GM18526 (cell line): ENCODE results near the gene TBL1X.

Experiments used
- POLR2A ChIP-seq: IDR thresholded peaks from 3 replicates; pipeline ENCODE4 v1.6.1; 2011; ENCODE audit not compliant: insufficient read length; ENCODE audit errors: extremely low read depth

Gene TBL1X

DNA sequence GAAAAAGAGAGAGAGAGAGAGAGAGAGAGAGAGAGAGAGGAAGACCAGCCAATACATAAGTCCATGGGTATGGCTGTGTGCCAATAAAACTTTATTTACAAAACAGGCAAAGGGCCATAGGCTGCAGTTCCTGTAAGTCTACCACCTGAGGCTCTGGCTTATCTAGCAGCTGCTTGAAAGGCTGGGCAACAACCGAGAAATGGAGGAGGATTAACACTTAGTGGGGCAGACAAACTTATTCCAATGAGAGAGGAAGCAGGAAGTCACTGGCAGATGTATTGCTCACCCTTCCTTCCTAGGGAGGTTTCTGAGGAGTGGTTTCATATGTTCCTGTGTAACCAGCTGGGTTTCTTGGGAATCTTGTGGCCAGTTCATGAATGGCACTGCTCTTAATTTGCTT is 305.5 kb downstream of the TBL1X start:
- no peak for TF ChIP-seq POLR2A

DNA sequence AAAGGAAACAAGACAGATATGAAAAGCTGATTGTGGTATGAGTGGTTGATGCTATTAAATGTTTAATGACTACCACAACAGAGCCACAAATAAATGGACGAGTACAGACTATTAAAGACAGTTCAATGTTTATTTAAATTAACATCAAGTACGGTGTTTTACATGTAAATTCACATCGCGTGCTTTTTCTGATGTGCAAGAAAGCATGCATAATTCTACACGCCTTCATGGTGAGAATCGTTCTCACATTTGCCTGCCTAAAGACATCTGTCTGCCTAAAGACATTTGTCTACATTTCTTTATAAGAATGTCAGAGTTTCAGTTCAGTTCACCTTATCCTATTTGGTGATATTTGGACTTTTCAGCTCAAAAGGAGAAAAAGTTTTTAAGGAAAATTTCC is 308.1 kb downstream of the TBL1X start:
- no peak for TF ChIP-seq POLR2A

DNA sequence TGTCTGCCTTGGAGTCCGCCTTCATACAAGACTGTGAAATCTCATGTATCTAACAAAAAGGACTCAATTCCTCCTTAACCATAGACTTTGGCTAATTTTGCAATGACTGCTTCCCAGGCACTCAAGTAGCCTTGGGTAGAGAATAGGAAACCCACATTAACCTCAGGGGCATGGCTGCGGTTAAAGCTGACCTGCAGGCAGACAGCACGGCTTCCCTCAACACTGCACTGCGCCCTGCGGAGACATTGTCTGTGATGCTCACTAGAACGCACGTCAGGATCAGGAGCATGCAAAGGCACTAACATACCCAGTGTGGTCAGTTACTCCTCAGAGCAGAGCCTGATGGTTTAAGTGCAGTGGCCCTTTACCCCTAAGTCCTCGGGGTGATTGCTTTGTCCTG is 311.1 kb downstream of the TBL1X start:
- TF ChIP-seq POLR2A, result no peak

DNA sequence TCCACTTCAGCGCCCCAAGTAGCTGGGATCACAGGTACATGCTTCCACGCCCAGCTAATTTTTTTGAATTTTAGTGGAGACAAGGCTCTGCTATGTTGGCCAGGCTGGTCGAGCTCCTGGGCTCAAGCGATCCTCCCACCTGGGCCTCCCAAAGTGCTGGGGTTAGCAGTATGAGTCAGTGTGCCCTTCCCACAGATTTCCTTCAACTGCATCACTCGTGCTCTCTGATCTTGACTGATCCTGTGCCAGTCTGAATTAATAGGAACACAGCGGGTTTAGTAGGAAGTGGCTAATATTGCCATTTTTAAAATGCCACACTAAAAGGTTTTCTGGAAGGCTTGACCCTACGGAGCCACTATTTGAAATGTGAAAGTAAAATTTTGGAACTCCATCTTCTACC is 317.1 kb downstream of the TBL1X start:
- TF ChIP-seq POLR2A, result no peak

DNA sequence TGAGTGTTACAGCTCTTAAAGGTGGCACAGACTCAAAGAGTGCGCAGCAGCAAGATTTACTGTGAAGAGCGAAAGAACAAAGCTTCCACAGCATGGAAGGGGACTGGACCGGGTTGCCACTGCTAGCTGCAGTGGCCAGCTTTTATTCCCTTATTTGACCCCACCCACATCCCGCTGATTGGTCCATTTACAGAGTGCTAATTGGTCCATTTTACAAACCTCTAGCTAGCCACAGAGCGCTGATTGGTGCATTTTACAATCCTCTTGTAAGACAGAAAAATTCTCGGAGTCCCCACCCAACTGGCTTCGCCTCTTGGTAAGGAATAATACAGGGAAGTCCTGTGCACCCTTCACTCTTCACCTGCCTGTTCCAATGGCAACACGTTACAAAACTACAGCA is 319.5 kb downstream of the TBL1X start:
- no peak for TF ChIP-seq POLR2A

DNA sequence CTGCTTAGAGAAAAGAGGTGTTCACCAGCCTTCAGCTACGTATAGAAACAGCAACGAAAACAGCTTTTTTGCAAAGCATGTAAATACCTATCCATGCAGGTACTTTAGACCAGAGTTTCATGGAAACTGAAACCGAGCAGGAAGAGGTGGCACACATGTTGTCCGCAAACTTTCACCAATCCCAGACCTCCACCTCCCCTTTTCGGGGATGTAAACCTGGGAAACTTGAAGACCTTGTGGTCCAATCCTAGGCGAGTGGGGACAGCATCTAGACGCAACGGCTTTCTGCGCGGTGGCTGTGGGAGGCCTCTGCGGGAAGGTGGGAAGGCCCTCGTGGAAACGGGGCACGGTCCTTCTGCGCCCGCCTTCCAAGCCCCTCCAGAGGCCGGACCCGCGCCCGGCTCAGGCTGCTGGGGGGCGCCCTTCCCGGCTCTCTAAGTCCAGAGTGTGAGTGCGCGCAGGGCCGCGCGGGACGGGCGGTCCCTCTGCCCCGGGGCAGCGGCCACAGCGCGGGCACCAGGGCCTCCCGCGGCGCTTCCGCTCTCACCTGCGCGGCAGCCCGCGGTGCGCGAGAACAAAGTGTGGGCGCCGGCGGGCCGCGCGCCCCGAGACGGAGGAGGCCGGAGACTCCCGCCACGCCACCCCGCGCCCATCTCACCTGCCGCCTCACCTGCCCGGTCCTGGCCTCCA is 320.5 kb downstream of the TBL1X start:
- TF ChIP-seq POLR2A, result no peak

DNA sequence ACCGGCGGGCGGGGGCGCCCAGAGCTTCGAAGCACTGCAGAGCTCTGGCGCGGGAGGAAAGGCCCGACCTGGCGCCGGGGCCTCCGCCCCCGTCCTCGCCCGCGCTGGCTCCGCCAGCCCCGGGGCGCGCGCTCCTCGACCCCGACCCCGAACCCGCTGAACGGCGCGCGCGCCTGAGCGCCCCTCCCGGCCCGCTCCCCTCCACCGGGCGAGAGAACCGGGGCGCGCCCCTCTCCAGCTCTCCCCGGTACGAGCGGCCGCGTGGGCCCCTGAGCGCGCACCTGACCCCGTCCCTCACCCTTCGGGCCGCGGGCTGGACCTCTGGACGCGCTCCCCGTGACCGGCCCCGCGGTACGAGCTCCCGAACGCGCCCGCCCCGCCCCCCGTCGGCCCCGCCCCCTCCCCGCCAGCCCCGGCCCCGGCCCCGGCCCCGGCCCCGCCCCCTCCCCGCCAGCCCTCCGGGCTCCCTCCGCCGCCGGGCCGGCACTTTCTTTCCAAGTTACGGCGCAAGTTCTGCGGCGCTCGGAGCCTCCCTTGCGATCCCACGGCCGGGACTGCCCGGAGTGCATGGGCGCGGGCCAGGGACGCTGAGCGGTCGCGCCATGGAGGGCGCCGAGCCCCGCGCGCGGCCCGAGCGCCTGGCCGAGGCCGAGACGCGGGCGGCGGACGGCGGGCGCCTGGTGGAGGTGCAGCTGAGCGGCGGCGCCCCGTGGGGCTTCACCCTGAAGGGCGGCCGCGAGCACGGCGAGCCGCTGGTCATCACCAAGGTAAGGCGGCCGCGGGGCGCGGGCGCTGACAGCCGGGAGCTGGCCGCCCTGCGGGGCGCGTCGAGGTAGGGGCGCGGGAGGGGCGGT is 321.3 kb downstream of the TBL1X start, which contains the start of gene SHROOM2:
TSS of gene SHROOM2 (plus strand) at position 486 of the 854 bp plus-strand sequence. CDS start at position 603, 117 bp downstream.
- TF ChIP-seq POLR2A, result no peak

DNA sequence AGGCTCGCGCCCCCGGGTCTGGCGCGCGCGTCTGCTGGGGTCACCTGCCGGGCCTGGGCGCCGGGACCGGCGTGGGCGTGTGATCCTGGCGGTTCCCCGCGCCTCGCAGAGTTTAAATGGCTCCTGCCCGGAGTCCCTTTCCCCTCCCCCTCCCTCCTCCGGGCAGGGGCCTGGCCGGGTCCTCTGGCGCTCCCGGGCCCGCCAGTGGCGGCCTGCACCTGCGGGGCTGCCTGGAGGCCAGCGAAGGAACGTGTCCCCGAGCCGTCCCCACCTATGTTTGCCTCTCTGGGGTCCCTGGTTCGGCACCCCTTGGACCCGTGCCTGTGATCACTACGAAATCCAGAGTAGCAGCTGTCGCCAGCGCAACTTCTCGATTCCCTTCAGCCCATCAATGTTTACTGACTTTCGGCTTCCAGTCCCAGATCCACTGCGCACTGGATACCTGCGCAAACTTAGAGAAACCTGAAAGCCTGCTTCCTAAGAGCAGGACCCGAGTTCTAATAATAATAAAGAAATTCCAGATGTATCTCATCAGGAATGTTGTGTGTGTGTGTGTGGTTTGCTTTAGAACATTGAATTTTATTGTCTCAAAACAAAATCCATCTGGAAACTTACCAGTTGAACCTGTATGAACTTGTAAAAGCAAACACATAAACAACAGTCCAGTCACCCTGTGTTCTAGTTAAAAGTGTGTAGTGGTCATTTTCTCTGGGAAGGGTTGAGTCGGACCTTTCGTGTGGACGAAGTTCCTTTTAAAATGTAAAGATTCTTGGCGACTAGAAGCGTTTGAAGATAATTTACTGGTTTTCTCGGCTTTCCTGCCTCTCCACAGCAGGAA is 322.2 kb downstream of the TBL1X start:
- no peak for TF ChIP-seq POLR2A

DNA sequence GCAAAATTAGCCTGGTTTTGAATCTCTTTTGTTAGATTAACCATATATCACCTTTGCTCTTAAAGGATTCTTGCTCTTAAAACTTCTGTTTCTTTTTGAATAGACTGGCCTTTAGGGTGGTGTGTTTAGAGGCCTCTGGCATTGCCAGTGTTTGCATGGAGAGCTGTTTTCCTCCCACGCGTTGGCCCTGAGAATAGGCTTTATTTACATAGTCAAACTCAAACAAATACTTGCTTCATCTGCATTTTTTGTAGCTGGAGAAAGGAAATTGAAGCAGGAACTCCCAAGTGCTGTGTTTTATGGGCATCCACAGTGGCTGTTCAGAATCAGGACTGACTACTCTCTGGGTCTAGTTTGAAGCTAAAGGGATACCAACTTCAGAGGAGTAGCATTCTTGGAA is 324.1 kb downstream of the TBL1X start:
- no peak for TF ChIP-seq POLR2A

DNA sequence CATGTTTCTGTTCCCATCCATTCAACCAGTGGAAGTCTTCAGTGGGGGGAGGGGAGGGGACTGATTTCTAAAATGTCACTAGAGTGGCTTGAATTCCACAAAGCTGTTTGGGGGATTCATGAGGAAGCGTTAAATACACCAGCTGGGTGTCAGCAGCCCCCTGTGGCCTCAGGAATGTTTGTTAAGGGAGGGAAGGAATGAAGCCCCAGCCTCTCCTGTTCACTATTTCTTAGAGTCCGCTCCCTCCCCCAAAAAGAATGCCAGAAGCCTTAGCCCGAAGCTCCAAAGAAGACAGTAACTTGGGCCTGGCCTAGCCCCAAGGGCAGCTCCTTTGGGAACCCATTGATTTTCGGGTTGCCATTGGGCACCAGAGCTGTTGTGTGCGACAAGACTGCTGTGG is 324.7 kb downstream of the TBL1X start:
- no peak for TF ChIP-seq POLR2A
